Activated CD4-positive, CD25-positive, alpha-beta regulatory T cell treated with anti-CD3 and anti-CD28 coated beads, Interleukin-2, amount 50 U/mL, for 72 hours (primary cell): ENCODE results near the gene TMEM233.
A peak's percentile ranks its signal among the peaks of the same experiment; 100 is the strongest.

Experiments used
- DNase-seq: peaks from one replicate; pipeline ENCODE4 v3.0.0; 2021

Gene TMEM233

GRCh38 chr12:119660076-119660475, 66.5 kb downstream of the TMEM233 start:
- no peak for DNase-seq

- DNase-seq = no peak
Measured at GRCh38 chr12:119661882-119662281, 68.3 kb downstream of the TMEM233 start.

- no peak for DNase-seq
Measured at GRCh38 chr12:119664642-119665041, 71.1 kb downstream of the TMEM233 start.

GRCh38 chr12:119665164-119665929, 71.8 kb downstream of the TMEM233 start:
- no peak for DNase-seq

- no peak for DNase-seq
Measured at GRCh38 chr12:119666226-119666795, 72.7 kb downstream of the TMEM233 start.

GRCh38 chr12:119666900-119667576, 73.5 kb downstream of the TMEM233 start:
- DNase-seq = no peak

- peak; percentile 95 for DNase-seq
Measured at GRCh38 chr12:119667577-119668323, 74.2 kb downstream of the TMEM233 start, which contains the start of gene PRKAB1. Gene PRKAB1 (plus strand): TSS chr12:119668133. CDS start chr12:119668245, 112 bp downstream.

GRCh38 chr12:119668324-119668841, 74.8 kb downstream of the TMEM233 start:
- DNase-seq = no peak

GRCh38 chr12:119669744-119670472, 76.3 kb downstream of the TMEM233 start:
- no peak for DNase-seq

GRCh38 chr12:119671070-119671469, 77.5 kb downstream of the TMEM233 start:
- DNase-seq = no peak

GRCh38 chr12:119672194-119672593, 78.6 kb downstream of the TMEM233 start:
- DNase-seq = no peak

GRCh38 chr12:119673634-119674033, 80.1 kb downstream of the TMEM233 start:
- DNase-seq = no peak

GRCh38 chr12:119674560-119674959, 81.0 kb downstream of the TMEM233 start:
- DNase-seq = no peak

- no peak for DNase-seq
Measured at GRCh38 chr12:119676022-119676421, 82.4 kb downstream of the TMEM233 start.

- DNase-seq = no peak
Measured at GRCh38 chr12:119676573-119676972, 83.0 kb downstream of the TMEM233 start.

- DNase-seq = no peak
Measured at GRCh38 chr12:119678459-119678858, 84.9 kb downstream of the TMEM233 start.

- DNase-seq = no peak
Measured at GRCh38 chr12:119679081-119679480, 85.5 kb downstream of the TMEM233 start.

GRCh38 chr12:119679490-119679889, 85.9 kb downstream of the TMEM233 start:
- DNase-seq = no peak

- DNase-seq = no peak
Measured at GRCh38 chr12:119681111-119681510, 87.5 kb downstream of the TMEM233 start.

GRCh38 chr12:119681728-119682638, 88.4 kb downstream of the TMEM233 start:
- no peak for DNase-seq

- DNase-seq = no peak
Measured at GRCh38 chr12:119682639-119683252, 89.2 kb downstream of the TMEM233 start.
